ENCODE data around the gene RAP1GDS1.

- TF ChIP-seq, protein P1, sequence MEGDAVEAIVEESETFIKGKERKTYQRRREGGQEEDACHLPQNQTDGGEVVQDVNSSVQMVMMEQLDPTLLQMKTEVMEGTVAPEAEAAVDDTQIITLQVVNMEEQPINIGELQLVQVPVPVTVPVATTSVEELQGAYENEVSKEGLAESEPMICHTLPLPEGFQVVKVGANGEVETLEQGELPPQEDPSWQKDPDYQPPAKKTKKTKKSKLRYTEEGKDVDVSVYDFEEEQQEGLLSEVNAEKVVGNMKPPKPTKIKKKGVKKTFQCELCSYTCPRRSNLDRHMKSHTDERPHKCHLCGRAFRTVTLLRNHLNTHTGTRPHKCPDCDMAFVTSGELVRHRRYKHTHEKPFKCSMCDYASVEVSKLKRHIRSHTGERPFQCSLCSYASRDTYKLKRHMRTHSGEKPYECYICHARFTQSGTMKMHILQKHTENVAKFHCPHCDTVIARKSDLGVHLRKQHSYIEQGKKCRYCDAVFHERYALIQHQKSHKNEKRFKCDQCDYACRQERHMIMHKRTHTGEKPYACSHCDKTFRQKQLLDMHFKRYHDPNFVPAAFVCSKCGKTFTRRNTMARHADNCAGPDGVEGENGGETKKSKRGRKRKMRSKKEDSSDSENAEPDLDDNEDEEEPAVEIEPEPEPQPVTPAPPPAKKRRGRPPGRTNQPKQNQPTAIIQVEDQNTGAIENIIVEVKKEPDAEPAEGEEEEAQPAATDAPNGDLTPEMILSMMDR (IDR thresholded peaks at IDR 0.05), result no peak
- no peak for TF ChIP-seq POLR2A (IDR thresholded peaks at IDR 0.05)
These were observed 209.2 kb downstream of the RAP1GDS1 start for GRCh38 chr4:98470366-98470765.
